Activated CD8-positive, alpha-beta memory T cell treated with anti-CD3 and anti-CD28 coated beads, Interleukin-2, amount 10 ng/mL, durations not matched to agents 7 days and 5 days (primary cell): ENCODE measurements around the gene FAM114A1. TPM values are rescaled to one million over a fixed set of nuclear protein-coding genes. Genes with fewer than 3 reads are reported as not detected.
A peak's percentile ranks its signal among the peaks of the same experiment; 100 is the strongest.

ENCODE experiments used
- ATAC-seq: fragments of 150-1000 bp; cut with Tn5 transposase; one replicate; pipeline ENCODE4 v1.10.0; 2021; ENCODE audit warnings: moderate library complexity
- CTCF ChIA-PET: fragments of 350-600 bp; sonication (Branson Sonifier 250); formaldehyde crosslinking; loops from one replicate; lab custom pipeline; 2021; ENCODE audit warnings: antibody characterized with exemption; lab: Charles Lee
- DNase-seq: peaks from one replicate; pipeline ENCODE4 v3.0.0-alpha.2; 2020
- H3K27ac Mint-ChIP-seq: one replicate; pipeline ENCODE4 v1.8.0; 2021; ENCODE audit warnings: mild to moderate bottlenecking, mixed read lengths
- H3K27me3 Mint-ChIP-seq: one replicate; pipeline ENCODE4 v1.8.0; 2021; ENCODE audit warnings: mixed read lengths
- H3K36me3 Mint-ChIP-seq: one replicate; pipeline ENCODE4 v1.8.0; 2021; ENCODE audit warnings: mild to moderate bottlenecking, mixed read lengths
- H3K4me1 Mint-ChIP-seq: one replicate; pipeline ENCODE4 v1.8.0; 2021; ENCODE audit warnings: mixed read lengths
- H3K4me3 Mint-ChIP-seq: one replicate; pipeline ENCODE4 v1.8.0; 2021; ENCODE audit warnings: mild to moderate bottlenecking, moderate library complexity, mixed read lengths
- H3K9me3 Mint-ChIP-seq: one replicate; pipeline ENCODE4 v1.8.0; 2022; ENCODE audit warnings: low read depth, mixed read lengths
- microRNA-seq: library from miRNA; unstranded; fragments of <30 nt; microRNA quantifications from one replicate; pipeline ENCODE4 v1.2.0, GENCODE V29; 2022
- total RNA-seq, 2 experiments: library from RNA; stranded (reverse); gene quantifications; one replicate each; pipeline ENCODE4 v1.2.3, GENCODE V29; 2021

FAM114A1 gene
- total RNA-seq, 2 experiments from 2014 or later, result 0.40 TPM; not detected in 1

DNA sequence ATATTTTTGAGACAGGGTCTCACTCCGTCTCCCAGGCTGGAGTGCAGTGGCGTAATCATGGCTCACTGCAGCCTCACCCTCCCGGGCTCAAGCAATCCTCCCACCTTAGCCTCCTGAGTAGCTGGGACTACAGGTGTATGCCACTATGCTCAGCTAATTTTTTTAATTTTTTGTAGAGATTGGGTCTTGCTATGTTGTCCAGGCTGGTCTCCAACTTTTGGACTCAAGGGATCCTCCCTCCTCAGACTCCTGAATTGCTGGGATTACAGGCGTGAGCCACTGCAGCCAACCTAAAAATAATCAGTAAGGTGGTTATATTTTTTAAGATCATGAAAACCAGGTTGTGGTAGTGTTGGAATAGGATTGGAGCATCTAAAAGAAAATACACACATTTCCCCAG is 126.5 kb downstream of the FAM114A1 start:
- peaks cover 49% of the 10 kb centered on the region for H3K36me3 Mint-ChIP-seq
- H3K9me3 Mint-ChIP-seq, result no peaks in the 10 kb centered on the region
- no peak for DNase-seq
- CTCF ChIA-PET, result no interaction called here
- ATAC-seq, result no peak
- H3K27me3 Mint-ChIP-seq, result no peaks in the 10 kb centered on the region
- no peaks in the 10 kb centered on the region for H3K4me1 Mint-ChIP-seq
- no peak overlapping the region for H3K4me3 Mint-ChIP-seq
- H3K27ac Mint-ChIP-seq, result no peak overlapping the region

Small RNA genes lying within 50 kb of the gene (microRNA-seq; reads per million reads assigned to microRNA genes)
- 4.3 reads per million, percentile 5 among the genes with 10 or more reads in this experiment for gene MIR574

Other genes with a start within 250 kb of the FAM114A1 start
- gene KLF3, start 203.6 kb upstream of the FAM114A1 start, total RNA-seq, result 1 to 10 TPM; 2.6 to 3.5 TPM
- under 1 TPM in 1 of 2 experiments, not detected in 1; 0.09 TPM for gene TLR10, start 84.8 kb upstream of the FAM114A1 start, total RNA-seq
- gene TLR1, start 63.0 kb upstream of the FAM114A1 start, total RNA-seq, result 1 to 10 TPM; 3.2 to 5.3 TPM
- gene TLR6, start 11.0 kb upstream of the FAM114A1 start, total RNA-seq, result 1 to 10 TPM in 1 of 2 experiments, under 1 TPM in 1; 0.77 to 1.3 TPM
- gene TMEM156, start 164.6 kb downstream of the FAM114A1 start, total RNA-seq, result 10 to 100 TPM; 18.5 to 18.8 TPM
- 10 to 100 TPM; 21.6 to 26.2 TPM for gene KLHL5, start 194.4 kb downstream of the FAM114A1 start, total RNA-seq